ENCODE data around the gene TMEM150C. TPM values are rescaled to one million over a fixed set of nuclear protein-coding genes. Genes with fewer than 3 reads are reported as not detected.

Gene TMEM150C
- total RNA-seq: 0.77 and 1.2 TPM in 2 replicates
- polyA plus RNA-seq: 0.21 and 0.24 TPM in 2 replicates
- 0.27 and 0.28 TPM in 2 replicates for polyA plus RNA-seq (2012)
- not detected in 2 replicates for polyA minus RNA-seq (ENCODE audit: low replicate concordance)

- Histone ChIP-seq H3K4me3 (replicated peaks in 1 of 4; ENCODE audit: control extremely low read depth in 1 of 4, insufficient read depth in 1 of 4, low read depth in 3 of 4, low read length in 4 of 4) (peak within 1 kb of the TSS in 2 of 4 experiments; percentile 42 to 48), H2AFZ (ENCODE audit: low read length) (no peak within 1 kb of the TSS), H3K79me2 (ENCODE audit: control insufficient read depth, insufficient read depth, low read length) (no peaks in the 10 kb centered on the region), H3K36me3 (ENCODE audit: control insufficient read depth, insufficient read depth, low read length) (no peaks in the 10 kb centered on the region), H3K4me1 (ENCODE audit: control insufficient read depth, extremely low read depth, insufficient read depth, low read length) (no peaks in the 10 kb centered on the region), H3K4me2 (ENCODE audit: extremely low read depth, insufficient read depth, low read length) (peak within 1 kb of the TSS; percentile 32), H4K20me1 (ENCODE audit: control insufficient read depth, extremely low read depth, insufficient read depth, low read length) (no peaks in the 10 kb centered on the region), H3K9me3 (ENCODE audit: control insufficient read depth, insufficient read depth, low read depth, low read length) (no peaks in the 10 kb centered on the region), H3K27ac (ENCODE audit: insufficient read depth, low read length) (no peak within 1 kb of the TSS), H3K27me3 (ENCODE audit: control insufficient read depth, insufficient read depth, low read length) (peaks cover 13% of the 10 kb centered on the region), H3K9ac (ENCODE audit: insufficient read depth, low read length) (no peak within 1 kb of the TSS)
- peak; percentile 5 to 17 for DNase-seq (ENCODE audit: low read depth in 2 of 2)
- TF ChIP-seq EZH2 (IDR thresholded peaks at IDR 0.05; ENCODE audit: low read length, missing control alignments) (peak; percentile 68), CTCF (conservative IDR thresholded peaks at IDR 0.05 in 1 of 2, IDR thresholded peaks at IDR 0.05 in 1 of 2; ENCODE audit: low read depth in 1 of 2, low read length in 2 of 2) (no peak)
Measured at GRCh38 chr4:82561786-82562563, at the start of gene TMEM150C. TSS of gene TMEM150C (minus strand) at chr4:82561988. CDS start at chr4:82504657, 57,331 bp downstream.

GRCh38 chr4:82611527-82611926 lies 49.7 kb upstream of the TMEM150C start:
- Histone ChIP-seq H3K4me3 (replicated peaks in 1 of 4; ENCODE audit: control extremely low read depth in 1 of 4, insufficient read depth in 1 of 4, low read depth in 3 of 4, low read length in 4 of 4) (no peak overlapping the region), H3K36me3 (ENCODE audit: control insufficient read depth, insufficient read depth, low read length) (no peaks in the 10 kb centered on the region), H4K20me1 (ENCODE audit: control insufficient read depth, extremely low read depth, insufficient read depth, low read length) (no peaks in the 10 kb centered on the region), H3K9ac (ENCODE audit: insufficient read depth, low read length) (no peak overlapping the region), H3K27me3 (ENCODE audit: control insufficient read depth, insufficient read depth, low read length) (no peaks in the 10 kb centered on the region), H3K79me2 (ENCODE audit: control insufficient read depth, insufficient read depth, low read length) (no peaks in the 10 kb centered on the region), H3K4me2 (ENCODE audit: extremely low read depth, insufficient read depth, low read length) (no peak overlapping the region), H3K27ac (ENCODE audit: insufficient read depth, low read length) (no peak overlapping the region), H3K4me1 (ENCODE audit: control insufficient read depth, extremely low read depth, insufficient read depth, low read length) (no peaks in the 10 kb centered on the region), H2AFZ (ENCODE audit: low read length) (no peak overlapping the region), H3K9me3 (ENCODE audit: control insufficient read depth, insufficient read depth, low read depth, low read length) (no peaks in the 10 kb centered on the region)
- no peak for DNase-seq (ENCODE audit: low read depth in 2 of 2)
- TF ChIP-seq EZH2 (IDR thresholded peaks at IDR 0.05; ENCODE audit: low read length, missing control alignments) (no peak), CTCF (conservative IDR thresholded peaks at IDR 0.05 in 1 of 2, IDR thresholded peaks at IDR 0.05 in 1 of 2; ENCODE audit: low read depth in 1 of 2, low read length in 2 of 2) (no peak)

GRCh38 chr4:82610041-82610440 lies 48.3 kb upstream of the TMEM150C start:
- TF ChIP-seq EZH2 (IDR thresholded peaks at IDR 0.05; ENCODE audit: low read length, missing control alignments): no peak
- no peak for TF ChIP-seq CTCF (conservative IDR thresholded peaks at IDR 0.05 in 1 of 2, IDR thresholded peaks at IDR 0.05 in 1 of 2; ENCODE audit: low read depth in 1 of 2, low read length in 2 of 2)
- H2AFZ ChIP-seq (ENCODE audit: low read length): no peak overlapping the region
- no peaks in the 10 kb centered on the region for H3K27me3 ChIP-seq (ENCODE audit: control insufficient read depth, insufficient read depth, low read length)
- H3K4me3 ChIP-seq (replicated peaks in 1 of 4; ENCODE audit: control extremely low read depth in 1 of 4, insufficient read depth in 1 of 4, low read depth in 3 of 4, low read length in 4 of 4): no peak overlapping the region
- no peak overlapping the region for H3K27ac ChIP-seq (ENCODE audit: insufficient read depth, low read length)
- no peaks in the 10 kb centered on the region for H3K9me3 ChIP-seq (ENCODE audit: control insufficient read depth, insufficient read depth, low read depth, low read length)
- H3K36me3 ChIP-seq (ENCODE audit: control insufficient read depth, insufficient read depth, low read length): no peaks in the 10 kb centered on the region
- no peak for DNase-seq (ENCODE audit: low read depth in 2 of 2)
- no peak overlapping the region for H3K9ac ChIP-seq (ENCODE audit: insufficient read depth, low read length)
- no peaks in the 10 kb centered on the region for H3K79me2 ChIP-seq (ENCODE audit: control insufficient read depth, insufficient read depth, low read length)
- no peaks in the 10 kb centered on the region for H3K4me1 ChIP-seq (ENCODE audit: control insufficient read depth, extremely low read depth, insufficient read depth, low read length)
- no peaks in the 10 kb centered on the region for H4K20me1 ChIP-seq (ENCODE audit: control insufficient read depth, extremely low read depth, insufficient read depth, low read length)
- H3K4me2 ChIP-seq (ENCODE audit: extremely low read depth, insufficient read depth, low read length): no peak overlapping the region
